ENCODE measurements around the gene GLRA3.
A peak's percentile ranks its signal among the peaks of the same experiment; 100 is the strongest.
"Not testable (repeated sequence)": the region's sequence is repeated elsewhere in the genome, so short reads cannot be mapped to it uniquely, and the experiment has no call there.

Gene GLRA3

DNA sequence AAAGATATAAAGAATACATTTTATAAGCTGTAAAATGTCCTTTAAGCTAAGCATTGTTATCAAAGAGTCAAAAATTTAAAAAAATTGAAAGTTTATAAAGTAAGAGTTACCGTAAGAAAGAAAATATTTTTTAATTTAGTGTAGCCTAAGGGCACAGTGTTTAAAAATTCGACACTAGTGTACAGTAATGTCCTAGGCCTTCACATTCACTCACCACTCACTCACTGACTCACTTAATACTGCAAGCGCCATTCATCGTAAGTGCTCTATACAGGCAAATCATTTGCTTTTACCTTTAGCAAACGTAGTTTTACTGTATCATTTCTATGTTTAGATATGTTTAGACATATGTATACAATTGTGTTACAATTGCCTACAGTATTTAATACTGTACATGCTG, 20.2 kb downstream of the GLRA3 start:
- DNase-seq: no peak

DNA sequence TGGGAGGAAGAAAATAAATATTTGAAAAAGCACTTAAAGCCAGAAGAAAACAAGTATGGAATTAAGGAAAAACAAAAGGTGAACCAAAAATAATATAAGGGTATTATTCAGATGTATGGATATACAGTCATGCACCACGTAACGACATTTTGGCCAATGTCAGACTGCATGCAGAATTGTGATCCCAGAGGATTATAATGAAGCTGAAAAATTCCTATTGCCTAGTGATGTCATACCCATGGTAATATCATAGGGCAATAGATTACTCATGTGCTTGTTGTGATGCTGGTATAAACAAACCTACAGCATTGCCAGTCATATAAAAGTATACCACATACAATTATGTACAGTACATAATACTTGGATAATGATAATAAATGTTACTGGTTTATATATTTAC, 20.9 kb downstream of the GLRA3 start:
- no peak for DNase-seq

GRCh38 chr4:174805746-174806145, 23.3 kb downstream of the GLRA3 start:
- no peak for DNase-seq

- DNase-seq: no peak
Measured at GRCh38 chr4:174794543-174795094, 34.4 kb downstream of the GLRA3 start.

GRCh38 chr4:174789657-174790056, 39.4 kb downstream of the GLRA3 start:
- DNase-seq: no peak

DNA sequence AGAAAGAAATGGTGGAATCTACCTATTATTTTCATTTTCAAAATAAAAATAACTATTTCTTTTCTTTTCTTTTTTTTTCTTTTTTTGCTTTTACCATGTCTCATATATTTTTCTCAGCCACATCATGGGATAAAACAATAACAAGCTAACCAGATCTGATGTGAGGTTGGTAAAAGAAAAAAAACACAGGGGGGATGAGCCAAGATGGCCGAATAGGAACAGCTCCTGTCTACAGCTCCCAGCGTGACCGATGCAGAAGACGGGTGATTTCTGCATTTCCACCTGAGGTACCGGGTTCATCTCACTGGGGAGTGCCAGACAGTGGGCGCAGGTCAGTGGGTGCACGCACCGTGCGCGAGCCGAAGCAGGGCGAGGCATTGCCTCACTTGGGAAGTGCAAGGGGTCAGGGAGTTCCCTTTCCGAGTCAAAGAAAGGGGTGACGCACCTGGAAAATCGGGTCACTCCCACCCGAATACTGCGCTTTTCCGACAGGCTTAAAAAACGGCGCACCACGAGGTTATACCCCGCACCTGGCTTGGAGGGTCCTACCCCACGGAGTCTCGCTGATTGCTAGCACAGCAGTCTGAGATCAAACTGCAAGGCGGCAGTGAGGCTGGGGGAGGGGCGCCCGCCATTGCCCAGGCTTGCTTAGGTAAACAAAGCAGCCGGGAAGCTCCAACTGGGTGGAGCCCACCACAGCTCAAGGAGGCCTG, 50.6 kb downstream of the GLRA3 start:
- DNase-seq: not testable (repeated sequence)

DNA sequence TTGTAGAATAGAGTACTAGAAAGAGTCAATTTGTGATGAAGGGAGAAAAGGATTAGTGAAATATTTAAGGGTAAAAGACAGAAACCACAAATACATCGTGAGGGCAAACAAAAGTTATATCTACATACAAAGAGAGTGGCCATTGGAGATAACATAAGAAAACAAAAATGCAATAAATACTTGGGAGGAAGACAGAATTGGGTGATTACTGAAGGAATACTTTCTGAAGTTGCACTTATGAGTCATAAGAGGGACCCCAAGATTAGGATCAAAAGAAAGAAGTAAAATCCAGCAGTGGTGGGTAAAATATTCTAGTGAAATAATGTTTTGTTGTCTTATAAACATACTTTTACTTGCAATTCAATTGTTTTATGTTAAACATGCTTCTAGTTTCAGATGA, 53.7 kb downstream of the GLRA3 start:
- DNase-seq: no peak

GRCh38 chr4:174764105-174764729, 64.8 kb downstream of the GLRA3 start:
- DNase-seq: peak; percentile 53

DNA sequence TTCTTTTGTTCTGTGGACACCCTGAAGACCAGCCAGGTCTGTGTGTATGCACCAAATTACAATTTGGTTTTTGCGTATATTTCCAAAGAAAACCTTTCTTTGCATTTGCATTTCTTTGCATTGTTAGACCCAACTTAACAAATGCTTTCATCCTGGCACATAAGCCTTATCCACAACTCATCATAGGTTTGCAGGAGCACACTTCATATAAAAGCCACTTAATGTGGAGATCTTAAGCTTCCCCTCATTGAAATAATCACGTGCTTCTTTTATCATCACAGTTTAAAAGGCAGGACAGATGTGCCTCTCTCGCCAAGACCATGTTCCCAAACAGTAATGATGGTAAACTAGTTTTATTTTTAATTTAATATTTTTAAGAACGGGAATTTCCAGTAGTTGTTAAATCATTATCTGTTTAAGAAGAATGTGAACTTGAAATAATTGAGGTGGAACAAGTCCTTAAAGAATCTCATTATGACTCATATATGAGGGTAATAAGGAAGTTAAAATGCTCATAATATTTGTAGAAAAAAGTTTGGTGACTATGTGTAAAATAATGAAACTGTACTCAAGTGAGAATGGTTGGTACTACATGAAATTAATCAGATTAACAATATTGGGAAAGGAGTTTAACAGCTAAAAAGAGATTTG, 65.5 kb downstream of the GLRA3 start:
- peak; percentile 4 for DNase-seq

- DNase-seq: no peak
Measured at GRCh38 chr4:174761451-174761850, 67.6 kb downstream of the GLRA3 start.

- DNase-seq: no peak
Measured at GRCh38 chr4:174757736-174758135, 71.3 kb downstream of the GLRA3 start.

GRCh38 chr4:174753021-174753420, 76.0 kb downstream of the GLRA3 start:
- DNase-seq: no peak

DNA sequence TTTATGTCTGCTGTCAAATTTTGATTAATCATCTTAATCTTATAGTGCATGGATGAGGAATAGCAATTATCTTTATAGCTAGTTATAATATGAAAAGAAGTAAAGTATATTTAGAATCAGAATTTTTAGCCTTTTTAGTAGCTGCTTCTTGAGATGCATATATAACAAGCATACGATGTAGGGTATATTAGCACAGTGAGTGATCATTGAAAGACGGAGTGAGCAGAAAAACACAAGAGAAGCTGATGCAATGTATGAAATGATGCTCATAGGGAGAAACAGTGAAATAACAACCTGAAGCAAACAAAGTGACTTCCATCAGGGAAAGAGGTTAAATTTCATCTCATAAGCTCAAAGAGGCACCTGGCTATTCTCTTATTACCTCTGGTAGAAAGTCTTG, 77.0 kb downstream of the GLRA3 start:
- no peak for DNase-seq

DNA sequence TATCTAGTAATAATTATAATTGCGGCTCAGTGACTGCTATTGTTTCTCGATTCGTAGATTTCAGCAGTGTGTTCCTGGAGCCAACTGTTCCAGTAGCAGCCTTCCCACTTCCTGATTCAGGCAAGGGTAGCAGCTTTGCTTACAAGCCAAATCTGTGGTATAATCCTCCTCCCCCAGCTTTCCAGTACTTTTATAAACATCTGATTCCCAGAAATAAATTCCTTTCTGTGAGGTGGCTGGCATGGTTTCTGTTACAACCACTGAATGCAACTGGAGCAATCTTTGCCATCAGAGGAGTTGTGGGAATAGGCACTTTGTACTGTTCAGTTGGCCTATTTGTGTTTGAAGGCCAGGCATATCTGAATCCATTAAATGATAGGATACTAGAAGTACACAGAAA, 80.0 kb downstream of the GLRA3 start:
- DNase-seq: no peak

DNA sequence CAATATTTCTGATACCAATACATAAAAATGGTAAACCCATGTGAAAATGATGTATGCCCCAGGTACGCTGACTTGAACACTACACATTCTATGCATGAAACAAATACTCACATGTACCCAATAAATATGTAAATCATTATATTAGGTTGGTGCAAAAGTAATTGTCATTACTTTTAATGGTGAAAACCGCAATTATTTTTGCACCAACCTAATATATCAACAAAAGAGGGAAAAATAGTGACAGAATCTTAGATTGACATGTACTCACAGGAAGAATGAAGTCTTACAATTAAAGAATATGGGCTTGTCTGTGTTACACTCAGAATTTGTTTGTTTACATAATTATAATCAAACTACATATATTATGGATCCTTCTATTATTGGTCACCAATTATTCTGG, 82.3 kb downstream of the GLRA3 start:
- no peak for DNase-seq

GRCh38 chr4:174742561-174742960, 86.5 kb downstream of the GLRA3 start:
- no peak for DNase-seq

DNA sequence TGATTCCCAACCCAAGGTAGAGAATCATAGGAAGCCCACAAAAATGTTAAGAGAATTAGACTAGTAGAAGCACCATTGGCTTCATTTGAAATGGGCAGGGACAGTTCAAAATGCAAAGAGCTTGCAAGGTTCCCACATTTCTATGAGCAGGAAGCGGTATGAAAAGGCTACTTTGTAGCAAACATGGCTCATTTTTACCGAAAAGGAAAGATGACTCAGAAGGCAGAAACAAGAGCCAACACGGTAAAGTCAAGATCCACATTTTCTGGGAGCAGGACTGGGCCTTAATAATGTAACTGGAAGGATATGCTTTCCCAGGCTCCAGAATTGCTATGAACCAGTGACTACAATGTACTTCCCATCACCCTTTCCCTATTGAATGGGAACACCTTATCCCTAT, 89.5 kb downstream of the GLRA3 start:
- no peak for DNase-seq

DNA sequence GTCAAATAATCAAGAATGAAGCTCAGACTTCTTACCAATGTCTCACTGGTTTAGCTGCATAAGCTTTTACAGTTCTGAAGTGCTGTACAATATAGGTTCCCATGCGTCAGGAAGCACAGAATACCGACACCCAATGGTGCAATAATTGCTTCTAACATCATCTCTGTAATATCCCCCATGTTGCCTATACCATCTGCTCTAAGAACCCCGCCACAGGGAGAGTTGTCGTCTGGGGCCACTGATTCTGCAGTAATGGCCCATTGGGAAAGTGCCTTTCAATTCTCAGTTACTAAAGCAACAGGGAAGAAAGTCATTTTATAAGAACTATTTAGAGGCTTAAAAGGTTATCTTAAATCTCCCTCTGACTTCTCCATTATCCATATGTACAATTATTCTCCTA, 94.9 kb downstream of the GLRA3 start:
- no peak for DNase-seq

DNA sequence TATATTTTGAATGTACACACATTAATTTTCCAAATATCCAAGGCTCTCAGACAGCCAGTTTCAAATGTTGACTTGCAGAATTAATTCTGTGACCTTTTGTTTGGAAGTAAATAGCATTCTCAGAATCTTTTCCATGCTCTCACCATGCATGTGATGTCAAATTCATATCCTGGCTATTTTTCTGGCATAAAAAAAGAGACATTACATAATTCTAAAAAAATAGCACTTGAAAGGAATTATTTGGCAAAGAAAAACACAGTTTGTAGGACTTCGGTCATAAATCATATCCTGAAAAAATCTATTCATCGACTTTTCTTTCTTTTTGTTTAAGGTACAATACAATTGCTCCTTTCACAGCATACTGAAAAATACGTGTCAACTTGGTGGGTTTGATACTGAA, 111.2 kb downstream of the GLRA3 start:
- no peak for DNase-seq

DNA sequence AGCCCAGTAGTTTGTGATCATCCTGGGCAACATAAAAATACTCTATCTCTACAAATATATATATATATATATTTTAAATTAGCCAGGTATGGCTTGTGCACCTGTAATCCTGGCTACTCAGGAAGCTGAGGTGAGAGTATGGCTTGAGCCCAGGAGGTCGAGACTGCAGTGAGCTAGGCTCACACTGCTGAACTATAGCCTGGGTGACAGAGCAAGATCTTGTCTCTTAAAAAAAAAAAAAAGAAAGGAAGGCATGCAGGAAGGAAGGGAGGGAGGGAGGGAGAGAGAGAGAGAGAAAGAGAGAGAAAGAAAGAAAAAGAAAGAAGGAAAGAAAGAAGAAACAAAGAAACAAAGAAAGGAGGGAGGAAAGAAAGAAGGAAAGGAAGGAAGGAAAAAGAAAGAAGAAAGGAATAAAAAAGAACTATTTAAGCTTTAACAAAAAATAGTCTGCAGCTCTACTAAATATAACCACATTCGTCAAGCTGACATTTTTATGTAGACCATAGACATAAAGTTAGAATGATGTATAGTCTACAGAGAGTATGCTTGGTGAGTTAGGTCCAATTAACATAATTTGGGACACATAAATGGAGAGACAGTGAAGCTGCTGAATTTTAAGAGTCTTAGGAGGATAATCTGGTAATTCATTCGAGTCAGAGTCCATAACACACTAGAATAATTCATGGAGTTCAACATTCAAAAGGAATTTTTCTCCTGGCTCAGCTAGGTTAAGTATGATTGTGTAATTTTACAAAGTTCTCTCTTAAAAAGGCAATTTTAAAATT, 111.9 kb downstream of the GLRA3 start:
- DNase-seq: no peak

- DNase-seq: peak; percentile 36
Measured at GRCh38 chr4:174714393-174715211, 114.4 kb downstream of the GLRA3 start.

DNA sequence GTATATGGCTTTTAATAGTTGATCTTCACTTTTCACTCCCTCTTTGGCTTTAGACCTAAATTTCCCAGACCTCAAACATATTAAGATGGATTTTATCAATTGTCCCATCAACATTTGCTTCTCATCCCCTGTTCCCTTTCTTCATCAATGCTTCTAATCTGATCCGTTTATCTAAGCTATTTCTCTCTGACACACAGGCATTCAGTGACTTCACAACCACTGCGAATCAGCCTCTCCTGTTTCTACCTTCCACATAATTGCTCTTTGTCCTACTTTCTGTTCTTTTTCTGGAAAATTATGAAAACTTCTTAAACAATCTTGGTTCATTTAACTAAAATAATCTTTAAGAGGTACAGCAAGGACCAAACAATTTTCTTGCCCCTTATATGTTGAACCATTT, 115.2 kb downstream of the GLRA3 start:
- no peak for DNase-seq

Data from fibroblast of skin of scalp (primary cell).